H9 (cell line): Measurements from ENCODE around the gene MUL1. TPM values are rescaled to one million over a fixed set of nuclear protein-coding genes. Genes with fewer than 3 reads are reported as not detected.

Source experiments
- DNase-seq: peaks from one replicate; pipeline ENCODE4 v3.0.0-alpha.2; 2017
- H2AFZ ChIP-seq: one replicate; pipeline ENCODE4 v1.6.1; 2013; ENCODE audit warnings: mild to moderate bottlenecking, low read length, control low read depth, moderate library complexity
- H2AK5ac ChIP-seq: 2 replicates; pipeline ENCODE4 v1.6.1; 2013; ENCODE audit warnings: low read length, control low read depth, mixed read lengths; ENCODE audit not compliant: insufficient read length
- H2BK120ac ChIP-seq: one replicate; pipeline ENCODE4 v1.6.1; 2013; ENCODE audit warnings: low read depth, mild to moderate bottlenecking, low read length, control low read depth, inconsistent platforms; ENCODE audit not compliant: poor library complexity, severe bottlenecking
- H2BK12ac ChIP-seq: 2 replicates; pipeline ENCODE4 v1.6.1; 2013; ENCODE audit warnings: low read length, control low read depth, mixed read lengths, low read depth; ENCODE audit not compliant: insufficient read length
- H2BK15ac ChIP-seq: 2 replicates; pipeline ENCODE4 v1.6.1; 2013; ENCODE audit warnings: low read depth, low read length, control low read depth
- H2BK20ac ChIP-seq: one replicate; pipeline ENCODE4 v1.6.1; 2013; ENCODE audit warnings: low read depth, mild to moderate bottlenecking, low read length, control low read depth, inconsistent platforms; ENCODE audit not compliant: poor library complexity, severe bottlenecking
- H2BK5ac ChIP-seq: 2 replicates; pipeline ENCODE4 v1.6.1; 2013; ENCODE audit warnings: low read length, control low read depth, mixed read lengths; ENCODE audit not compliant: insufficient read length
- H3K14ac ChIP-seq: 2 replicates; pipeline ENCODE4 v1.6.1; 2013; ENCODE audit warnings: low read length, control low read depth; ENCODE audit not compliant: insufficient read depth
- H3K18ac ChIP-seq: 2 replicates; pipeline ENCODE4 v1.6.1; 2013; ENCODE audit warnings: low read depth, mild to moderate bottlenecking, mixed read lengths, low read length, control low read depth; ENCODE audit not compliant: insufficient read length
- H3K23ac ChIP-seq: 2 replicates; pipeline ENCODE4 v1.6.1; 2013; ENCODE audit warnings: low read length, control low read depth, mixed read lengths, low read depth; ENCODE audit not compliant: insufficient read length
- H3K23me2 ChIP-seq: 2 replicates; pipeline ENCODE4 v1.6.1; 2013; ENCODE audit warnings: low read depth, mild to moderate bottlenecking, mixed read lengths, low read length, control low read depth; ENCODE audit not compliant: insufficient read length, poor library complexity, severe bottlenecking
- H3K27ac ChIP-seq: 2 replicates; pipeline ENCODE4 v1.5.1; 2013; ENCODE audit warnings: low read length, control low read depth, mixed read lengths, low read depth; ENCODE audit not compliant: insufficient read length
- H3K27me3 ChIP-seq: 2 replicates; pipeline ENCODE4 v1.6.1; 2013; ENCODE audit warnings: low read length, control low read depth, inconsistent platforms; ENCODE audit not compliant: insufficient read depth
- H3K4ac ChIP-seq: 2 replicates; pipeline ENCODE4 v1.6.1; 2013; ENCODE audit warnings: low read depth, mild to moderate bottlenecking, control low read depth, inconsistent platforms, low read length, moderate library complexity
- H3K4me1 ChIP-seq: 2 replicates; pipeline ENCODE4 v1.6.1; 2013; ENCODE audit warnings: low read length, control low read depth, inconsistent platforms; ENCODE audit not compliant: insufficient read depth
- H3K4me2 ChIP-seq: 2 replicates; pipeline ENCODE4 v1.6.1; 2013; ENCODE audit warnings: low read length, control low read depth, mixed read lengths; ENCODE audit not compliant: insufficient read length, insufficient read depth
- H3K56ac ChIP-seq: 2 replicates; pipeline ENCODE4 v1.6.1; 2013; ENCODE audit warnings: low read depth, mild to moderate bottlenecking, mixed read lengths, low read length, control low read depth; ENCODE audit not compliant: insufficient read length
- H3K79me1 ChIP-seq: 2 replicates; pipeline ENCODE4 v1.6.1; 2013; ENCODE audit warnings: low read depth, mild to moderate bottlenecking, moderate library complexity, low read length, control low read depth, inconsistent platforms; ENCODE audit not compliant: insufficient read depth, poor library complexity, severe bottlenecking
- H3K79me2 ChIP-seq: 2 replicates; pipeline ENCODE4 v1.6.1; 2013; ENCODE audit warnings: low read length, control low read depth, inconsistent platforms; ENCODE audit not compliant: insufficient read depth
- H3K9ac ChIP-seq: 2 replicates; pipeline ENCODE4 v1.6.1; 2013; ENCODE audit warnings: low read length, control low read depth, mixed read lengths; ENCODE audit not compliant: insufficient read length; ENCODE audit errors: extremely low read depth
- H3K9me3 ChIP-seq: one replicate; pipeline ENCODE4 v1.6.1; 2013; ENCODE audit warnings: low read depth, low read length, inconsistent platforms; ENCODE audit not compliant: control insufficient read depth
- H3T11ph ChIP-seq: one replicate; pipeline ENCODE4 v1.6.1; 2013; ENCODE audit warnings: mild to moderate bottlenecking, low read length, control low read depth, inconsistent platforms
- H4K20me1 ChIP-seq: one replicate; pipeline ENCODE4 v1.6.1; 2013; ENCODE audit not compliant: control insufficient read depth, insufficient read length, insufficient read depth
- H4K5ac ChIP-seq: 2 replicates; pipeline ENCODE4 v1.6.1; 2013; ENCODE audit warnings: low read depth, mild to moderate bottlenecking, mixed read lengths, low read length, control low read depth; ENCODE audit not compliant: insufficient read length
- H4K8ac ChIP-seq: replicated peaks from 2 replicates; pipeline ENCODE4 v1.6.1; 2013; ENCODE audit warnings: low read length, control low read depth, mixed read lengths, low read depth; ENCODE audit not compliant: insufficient read length
- H4K91ac ChIP-seq: 2 replicates; pipeline ENCODE4 v1.6.1; 2013; ENCODE audit warnings: low read depth, mild to moderate bottlenecking, moderate library complexity, mixed read lengths, low read length, control low read depth; ENCODE audit not compliant: insufficient read length
- H3K27ac Mint-ChIP-seq, 3 experiments: 2 replicates in 2 of 3; 3 replicates in 1 of 3; pipeline ENCODE4 v1.8.0; 2020 to 2021; ENCODE audit warnings: mixed read lengths in 3 of 3, mild to moderate bottlenecking in 1 of 3, moderate library complexity in 1 of 3
- H3K27me3 Mint-ChIP-seq: 2 replicates; pipeline ENCODE4 v1.8.0; 2021; ENCODE audit warnings: low read depth, mild to moderate bottlenecking, moderate library complexity, mixed read lengths
- H3K36me3 Mint-ChIP-seq, 3 experiments: 2 replicates in 2 of 3; 3 replicates in 1 of 3; pipeline ENCODE4 v1.8.0; 2020 to 2021; ENCODE audit warnings: low read depth in 3 of 3, mixed read lengths in 3 of 3; ENCODE audit not compliant: insufficient read depth in 1 of 3
- H3K4me1 Mint-ChIP-seq, 2 experiments: 2 replicates each; pipeline ENCODE4 v1.8.0; 2020; ENCODE audit warnings: mixed read lengths in 2 of 2
- H3K4me3 Mint-ChIP-seq, 2 experiments: 2 replicates in 1 of 2; 3 replicates in 1 of 2; pipeline ENCODE4 v1.8.0; 2020 to 2021; ENCODE audit warnings: mild to moderate bottlenecking in 2 of 2, mixed read lengths in 2 of 2, moderate library complexity in 1 of 2
- H3K9me3 Mint-ChIP-seq, 2 experiments: 2 replicates in 1 of 2; 3 replicates in 1 of 2; pipeline ENCODE4 v1.8.0; 2020; ENCODE audit warnings: mild to moderate bottlenecking in 2 of 2, mixed read lengths in 2 of 2, moderate library complexity in 1 of 2
- CTCF ChIP-seq: fragments of 200-600 bp; sonication (generic); conservative IDR thresholded peaks from 3 replicates; pipeline ENCODE4 v1.8.0; 2021; ENCODE audit warnings: antibody characterized with exemption, mild to moderate bottlenecking
- WGBS: extraction: QIAGEN DNeasy Blood & Tissue Kit; methylation state at CpG from one replicate; pipeline ENCODE4 v1.1.7; 2013; ENCODE audit warnings: missing lambda C conversion rate, low lambda C conversion rate, mixed read lengths; ENCODE audit not compliant: insufficient read length; ENCODE audit errors: extremely low coverage; 5-methylcytosine and 5-hydroxymethylcytosine counted together
- total RNA-seq: library from RNA; stranded (reverse); gene quantifications from 2 replicates; pipeline ENCODE4 v1.2.1, GENCODE V29; 2021

The MUL1 gene
- total RNA-seq, 1 experiment from 2014 or later, result 27.1 TPM

DNA sequence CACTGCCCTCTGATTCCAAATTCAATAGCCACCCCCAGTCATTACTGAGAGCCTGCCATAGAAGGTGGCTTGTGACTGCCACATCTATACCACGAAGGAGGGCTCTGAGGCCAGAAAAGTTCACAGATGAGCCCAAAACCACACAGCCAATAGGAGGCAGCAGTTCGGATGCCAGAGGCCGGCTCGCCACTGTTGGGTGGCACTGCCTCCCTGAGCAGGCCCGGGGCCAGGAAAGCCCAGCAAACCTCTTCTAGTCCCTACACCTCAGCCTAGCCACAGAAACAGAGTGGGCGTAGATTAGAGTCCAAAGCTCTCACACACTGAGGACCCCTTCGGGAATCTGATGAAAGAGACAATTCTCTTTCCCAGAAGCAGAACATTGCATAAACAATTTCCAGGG, 16.1 kb downstream of the MUL1 start:
- no peak overlapping the region for H3K14ac ChIP-seq
- H3K4me1 Mint-ChIP-seq, result peaks cover 19 to 23% of the 10 kb centered on the region in 2 experiments
- H3K27ac ChIP-seq, result no peak overlapping the region
- no peak overlapping the region for H3K4ac ChIP-seq
- H4K8ac ChIP-seq, result no peak overlapping the region
- no peak for TF ChIP-seq CTCF
- H3K23me2 ChIP-seq, result peaks cover 9% of the 10 kb centered on the region
- H3K9me3 ChIP-seq, result no peaks in the 10 kb centered on the region
- no peak for DNase-seq
- H3K27me3 Mint-ChIP-seq, result peaks cover 74% of the 10 kb centered on the region
- H3K27me3 ChIP-seq, result peaks cover 14% of the 10 kb centered on the region; the same call in 1 of the 2 replicates
- H4K91ac ChIP-seq, result no peak overlapping the region
- no peak overlapping the region for H2AK5ac ChIP-seq
- no peaks in the 10 kb centered on the region for H3K79me2 ChIP-seq
- no peak overlapping the region for H2BK120ac ChIP-seq
- H2BK20ac ChIP-seq, result no peak overlapping the region
- H4K20me1 ChIP-seq, result no peaks in the 10 kb centered on the region
- no peak overlapping the region for H3K18ac ChIP-seq
- H2AFZ ChIP-seq, result no peak overlapping the region
- H3K23ac ChIP-seq, result no peak overlapping the region
- H3K4me1 ChIP-seq, result 0 out of 2 replicates have a peak, but pooled peaks cover 5% of the 10 kb centered on the region
- no CpG with 5 or more reads among the region's 7 CpGs for WGBS
- no peak overlapping the region for H3T11ph ChIP-seq
- no peak overlapping the region for H2BK12ac ChIP-seq
- H3K4me2 ChIP-seq, result no peak overlapping the region
- no peak overlapping the region for H2BK15ac ChIP-seq
- H3K9me3 Mint-ChIP-seq, result peaks cover 0 to 4% of the 10 kb centered on the region in 2 experiments; a peak in 1 of 5 replicates
- no peaks in the 10 kb centered on the region for H3K79me1 ChIP-seq
- no peak overlapping the region for H4K5ac ChIP-seq
- H2BK5ac ChIP-seq, result no peak overlapping the region
- H3K36me3 Mint-ChIP-seq, result no peaks in the 10 kb centered on the region; a peak in 1 of 7 replicates
- no peak overlapping the region for H3K9ac ChIP-seq
- no peak overlapping the region for H3K4me3 Mint-ChIP-seq
- no peak overlapping the region for H3K27ac Mint-ChIP-seq
- no peak overlapping the region for H3K56ac ChIP-seq
